NCI-H2107 treated with DMSO at 0.1 percent for 48 hours (cell line): ENCODE data around the gene EXT2.

Experiments used
- DNase-seq: peaks from one replicate; lab custom pipeline; 2025; ENCODE audit not compliant: unreplicated experiment; lab: John Stamatoyannopoulos, UW

The EXT2 gene

DNA sequence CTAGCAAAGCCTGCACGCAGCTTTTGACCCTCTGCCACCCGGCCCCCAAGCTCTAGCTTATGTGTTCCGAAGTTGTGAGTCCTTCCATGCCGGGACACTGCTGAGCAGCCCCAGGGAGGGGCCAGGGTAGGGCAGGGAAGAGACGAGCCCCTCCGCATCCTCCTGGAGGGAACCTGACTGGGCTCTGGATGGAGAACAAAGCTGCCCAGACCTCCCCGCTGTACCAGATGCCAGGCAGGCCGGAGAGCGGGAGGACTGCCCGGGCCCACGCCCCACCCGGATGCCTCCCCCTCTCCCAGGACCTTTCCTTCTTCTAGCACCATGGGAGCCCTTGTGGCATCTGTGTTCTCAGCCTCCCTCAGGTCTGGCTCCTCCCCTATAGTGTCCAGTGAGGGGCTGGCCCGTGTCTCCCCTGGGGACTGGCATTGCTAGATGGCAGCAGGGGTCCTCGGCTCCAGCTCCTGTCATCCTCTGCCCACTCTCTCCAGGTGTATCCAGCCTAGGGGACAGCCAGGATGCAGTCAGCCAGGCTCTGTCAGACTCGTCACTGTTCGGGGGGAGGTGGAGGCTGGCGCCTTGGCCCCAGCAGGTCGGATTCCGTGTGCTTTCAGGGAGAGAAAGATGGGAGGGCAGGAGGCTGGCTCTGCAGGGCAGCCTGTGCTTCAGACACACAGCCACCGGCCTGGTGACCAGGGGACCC lies 168.4 kb downstream of the EXT2 start:
- DNase-seq: no peak

DNA sequence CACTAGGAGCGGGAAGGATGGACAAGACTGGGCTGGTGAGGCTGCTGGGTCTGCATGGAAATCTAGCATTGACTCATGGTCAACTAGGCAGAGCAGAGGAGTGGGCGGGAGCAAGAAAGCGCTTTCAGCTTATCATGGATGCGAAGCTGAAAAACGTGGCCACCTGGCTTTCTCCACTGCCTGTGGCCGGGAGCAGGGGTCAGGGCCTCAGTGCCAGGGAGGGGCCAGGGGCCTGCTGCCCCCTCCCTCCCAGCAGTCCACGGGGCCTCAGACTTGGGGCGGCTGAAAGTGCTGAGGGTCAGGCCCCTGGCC lies 168.9 kb downstream of the EXT2 start:
- DNase-seq: no peak

DNA sequence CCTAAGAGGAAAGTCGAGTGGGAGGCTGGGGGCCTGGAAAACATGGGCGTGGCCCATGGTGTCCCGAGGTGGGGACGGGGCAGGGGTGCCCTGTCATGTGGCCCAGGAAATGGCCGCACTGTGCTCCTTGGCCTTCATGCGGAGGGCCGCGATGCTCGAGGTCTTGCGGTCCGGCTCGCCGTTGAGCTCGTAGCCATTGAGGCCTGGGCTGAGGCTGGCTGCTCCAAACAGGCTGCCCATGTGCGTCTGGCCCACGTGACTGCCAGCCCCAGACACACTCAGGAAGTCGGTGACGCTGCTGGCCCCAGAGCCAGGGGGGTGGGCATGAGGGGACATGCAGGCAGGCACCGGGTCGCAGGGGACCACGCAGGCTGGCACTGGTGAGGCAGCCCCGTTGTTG lies 169.3 kb downstream of the EXT2 start:
- no peak for DNase-seq

DNA sequence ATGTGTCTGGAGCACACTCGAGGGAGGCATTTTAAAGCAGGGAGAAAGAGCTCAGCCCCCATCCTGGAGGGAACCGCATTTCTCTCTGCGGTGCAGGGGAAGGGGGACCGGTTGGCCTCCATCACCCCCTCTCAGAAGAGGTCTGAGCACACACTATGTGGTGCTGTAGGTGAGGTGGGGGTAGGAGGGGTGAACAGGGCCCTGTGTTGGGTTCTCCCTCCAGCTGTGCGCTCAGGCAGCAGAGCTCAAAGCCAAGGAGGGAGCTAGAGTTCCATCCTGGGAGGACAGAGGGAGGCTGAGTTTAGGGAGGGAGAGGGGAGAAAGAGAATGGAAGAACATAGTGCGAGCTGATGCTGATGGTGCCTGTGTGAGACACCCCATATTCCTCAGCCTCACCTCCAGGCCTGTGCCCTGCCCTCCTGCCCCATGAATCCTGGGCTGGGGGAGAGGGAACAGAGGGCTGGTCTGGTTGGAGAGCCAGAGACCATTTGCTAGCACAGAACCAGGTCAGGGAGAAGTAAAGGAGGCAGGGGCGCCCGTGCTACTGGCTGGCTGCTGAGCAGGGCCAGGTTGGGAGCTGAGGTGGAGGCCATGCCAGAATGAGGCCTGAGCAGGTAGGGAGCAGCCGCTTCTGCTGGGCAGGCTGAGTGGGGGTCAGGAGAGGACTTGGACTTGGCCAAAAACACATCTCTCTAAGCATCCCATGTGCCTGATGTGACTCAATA lies 170.7 kb downstream of the EXT2 start:
- DNase-seq: no peak

DNA sequence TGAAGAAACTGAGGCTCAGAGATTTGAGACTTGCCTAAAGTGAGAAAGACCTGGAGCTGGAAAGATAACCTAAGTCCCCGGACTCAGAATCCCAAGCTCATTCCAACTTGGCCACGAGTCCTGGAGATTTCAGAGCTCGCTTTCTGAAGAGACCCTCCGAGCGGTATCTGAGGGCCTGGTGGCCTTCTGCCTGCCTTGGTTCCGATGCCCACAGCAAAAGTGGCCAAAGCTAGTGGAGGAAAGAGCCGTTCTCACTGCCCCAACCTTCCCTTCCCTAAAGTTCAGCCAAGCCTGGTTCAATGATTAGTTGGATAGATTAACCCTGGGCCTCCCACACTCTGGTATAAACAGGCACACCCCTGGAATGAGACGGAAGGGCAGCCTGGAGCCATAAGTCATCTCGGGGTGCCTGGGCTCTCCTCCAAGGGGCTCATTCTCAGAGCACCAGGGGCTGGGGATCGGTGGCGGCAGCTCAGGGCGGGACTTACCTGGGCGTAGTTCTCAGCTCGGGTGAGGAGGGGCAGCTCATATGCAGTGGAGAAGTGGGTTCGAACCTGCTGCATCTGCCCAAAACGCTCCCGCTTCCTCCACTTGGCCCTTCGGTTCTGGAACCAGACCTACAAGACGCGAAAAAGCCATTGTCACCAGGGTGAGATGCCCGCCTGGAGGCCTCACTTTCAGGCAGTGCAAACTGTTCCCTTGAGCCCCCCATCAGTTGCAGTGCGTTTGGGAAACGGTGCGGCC lies 171.7 kb downstream of the EXT2 start:
- no peak for DNase-seq

DNA sequence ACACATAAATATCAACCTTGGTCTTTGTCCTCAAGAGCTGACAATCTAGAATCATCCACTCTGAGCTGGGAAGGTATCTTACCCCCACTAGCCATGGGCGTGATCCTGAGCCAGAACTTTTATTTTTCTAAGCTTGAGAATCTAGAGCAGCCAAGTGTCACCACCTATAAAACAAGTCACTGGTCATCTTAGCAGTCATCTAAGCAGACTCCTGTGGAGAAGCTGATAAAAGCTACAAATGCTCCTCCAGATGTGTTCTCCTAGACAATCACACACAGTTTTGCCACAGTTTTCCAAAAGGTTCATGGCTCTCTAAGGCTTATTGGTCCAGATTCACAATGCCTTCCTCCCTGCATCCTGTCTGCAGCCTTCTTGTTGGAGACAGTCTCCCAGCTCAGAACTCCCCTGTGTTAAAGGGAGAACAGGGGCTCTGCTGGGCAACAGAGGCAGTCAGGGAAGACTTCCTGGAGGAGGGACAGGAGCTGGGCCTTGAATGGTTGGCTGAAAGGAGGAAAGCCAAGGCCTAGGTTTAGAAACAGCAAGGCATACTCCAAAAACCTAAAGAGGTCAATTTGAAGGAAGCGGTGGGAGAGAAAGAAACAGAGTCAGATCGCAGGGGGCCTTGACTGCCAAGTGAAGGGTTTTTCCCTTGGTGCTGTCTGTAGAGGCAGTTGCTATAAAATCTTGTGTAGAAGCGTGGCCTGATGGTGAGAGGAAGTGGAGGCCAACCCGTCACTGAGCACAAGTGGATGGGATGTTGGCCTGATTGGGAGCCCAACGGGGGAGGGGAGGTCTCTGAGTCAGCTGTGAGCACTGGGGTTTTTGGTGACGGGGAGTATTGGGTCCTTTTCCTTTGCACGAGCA lies 172.5 kb downstream of the EXT2 start:
- no peak for DNase-seq

DNA sequence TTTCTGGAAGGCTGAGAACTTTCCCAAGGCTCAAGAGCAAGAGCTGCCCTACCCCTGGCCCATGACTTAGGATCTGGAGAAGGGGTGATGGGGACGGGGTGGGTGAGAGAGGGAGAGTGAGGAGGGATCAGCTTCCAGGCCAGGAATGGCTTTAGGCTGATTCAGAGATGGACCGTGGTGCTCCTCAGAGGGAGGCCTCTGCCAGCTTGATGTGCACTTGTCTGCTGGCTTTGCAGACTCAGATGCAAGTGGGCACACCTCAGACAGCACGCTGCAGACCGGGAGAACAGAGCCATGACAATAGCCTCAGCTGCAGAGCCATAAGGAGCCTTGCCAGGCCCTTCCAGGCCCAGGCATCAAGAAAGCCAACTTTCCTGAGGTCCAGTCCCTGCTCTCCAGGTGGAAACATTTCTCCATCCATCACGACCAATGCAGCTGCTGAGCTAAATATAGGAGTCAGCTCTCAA lies 173.2 kb downstream of the EXT2 start:
- DNase-seq: no peak

DNA sequence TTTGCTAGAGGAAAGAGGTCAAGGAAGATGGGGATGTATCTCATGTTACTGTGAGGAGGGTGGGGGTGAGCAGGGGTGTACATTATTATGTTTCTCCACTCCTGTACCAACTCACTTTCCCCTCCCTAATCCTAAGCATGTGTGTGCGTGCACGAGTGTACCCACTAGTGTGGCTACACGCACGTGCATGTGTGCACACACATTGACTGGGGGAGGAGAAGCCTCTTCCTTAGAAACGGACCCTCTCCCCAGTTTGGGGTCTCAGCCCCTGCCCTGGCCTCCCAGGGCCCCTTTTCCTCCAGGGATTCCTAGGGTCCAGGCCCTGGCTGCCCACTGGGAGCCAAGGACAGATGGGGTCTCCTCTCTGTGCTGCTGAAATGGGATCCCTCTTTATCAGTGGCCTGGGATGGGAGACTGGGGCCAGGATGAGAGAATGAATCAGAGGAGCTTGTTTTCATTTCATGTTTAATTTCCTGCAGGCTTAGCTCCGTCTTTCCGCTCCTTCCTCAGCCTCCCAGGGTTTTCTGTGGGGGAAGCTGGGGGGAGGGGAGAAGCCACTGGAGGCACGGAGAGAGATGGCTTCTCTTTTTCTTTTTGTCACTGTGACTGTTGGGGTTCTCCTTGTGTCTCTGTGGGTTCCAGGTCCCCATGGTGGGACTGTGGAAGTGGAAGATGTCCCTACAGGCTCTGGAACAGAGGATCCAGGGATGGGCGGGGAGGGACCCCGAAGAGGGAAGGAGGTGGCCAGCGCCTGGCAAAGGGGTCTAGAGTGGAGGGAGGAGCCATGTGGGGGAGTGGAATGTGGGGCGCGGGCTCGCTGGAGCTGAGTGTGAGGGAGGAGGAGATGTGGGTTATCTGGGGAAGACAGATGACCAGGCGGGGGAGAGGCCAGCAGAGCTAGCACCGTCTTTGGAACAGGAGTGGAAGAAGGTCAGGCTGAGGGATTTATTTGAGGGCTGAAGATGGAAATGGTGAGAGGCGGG lies 174.2 kb downstream of the EXT2 start:
- DNase-seq: no peak

DNA sequence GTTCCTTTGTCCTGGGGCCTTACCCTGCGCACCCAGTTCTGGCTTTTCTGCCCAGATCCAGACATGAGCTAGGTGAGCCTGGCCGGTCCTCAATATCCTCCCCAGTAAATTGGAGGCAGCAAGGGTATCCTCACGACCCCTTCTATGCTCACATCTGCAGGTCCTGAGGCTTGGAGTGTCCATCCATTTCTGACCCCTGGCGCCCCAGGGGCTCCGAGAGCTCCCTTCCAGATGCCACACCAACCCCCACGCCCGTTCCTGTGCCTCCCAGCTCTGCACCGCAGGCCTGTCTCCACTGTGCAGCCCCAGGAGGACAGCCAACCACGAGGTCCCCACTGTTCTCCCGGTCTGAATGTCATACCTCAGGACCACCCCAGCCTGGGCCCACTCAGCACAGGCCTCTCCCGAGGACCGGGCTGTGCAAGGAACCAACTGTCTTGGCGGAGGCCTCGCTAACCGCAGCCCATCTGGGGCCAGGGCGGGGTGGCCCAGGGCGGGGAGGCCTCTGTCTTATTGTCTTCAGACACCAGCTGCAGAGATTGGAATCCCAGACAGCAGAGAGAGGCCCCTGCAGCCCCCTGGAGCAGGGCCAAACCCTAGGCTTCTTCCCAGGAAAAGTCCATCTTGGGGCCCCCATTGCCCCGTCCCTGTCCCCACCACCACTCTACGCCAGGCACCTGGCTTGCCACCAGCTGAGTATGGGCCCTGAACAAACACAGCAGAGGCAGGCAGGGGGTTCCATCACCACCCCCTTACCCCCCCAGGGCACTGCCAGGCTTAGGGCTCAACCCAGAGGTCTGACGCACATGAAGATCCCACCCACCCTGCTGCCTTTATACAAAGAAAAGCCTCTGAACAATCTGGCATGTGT lies 175.2 kb downstream of the EXT2 start:
- DNase-seq: no peak

DNA sequence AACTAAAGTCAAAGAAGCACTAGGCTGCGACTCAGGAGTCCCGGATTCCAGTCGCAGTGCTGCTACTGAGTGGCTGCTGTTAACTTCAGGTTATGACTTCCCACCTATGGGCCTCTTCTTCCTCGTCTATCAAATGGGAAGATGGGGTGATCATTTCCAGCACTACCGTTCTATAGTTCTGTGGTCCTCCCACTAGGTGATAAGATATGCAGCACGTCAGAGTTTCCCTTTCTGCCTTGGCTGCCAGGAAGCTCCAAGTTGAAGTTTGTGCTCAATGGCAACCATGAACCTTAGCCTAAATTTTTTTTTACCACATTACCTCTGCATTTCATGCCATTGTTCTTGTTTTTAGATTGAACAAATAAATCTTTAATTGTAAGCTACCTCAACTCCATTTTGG lies 175.8 kb downstream of the EXT2 start:
- DNase-seq: no peak

DNA sequence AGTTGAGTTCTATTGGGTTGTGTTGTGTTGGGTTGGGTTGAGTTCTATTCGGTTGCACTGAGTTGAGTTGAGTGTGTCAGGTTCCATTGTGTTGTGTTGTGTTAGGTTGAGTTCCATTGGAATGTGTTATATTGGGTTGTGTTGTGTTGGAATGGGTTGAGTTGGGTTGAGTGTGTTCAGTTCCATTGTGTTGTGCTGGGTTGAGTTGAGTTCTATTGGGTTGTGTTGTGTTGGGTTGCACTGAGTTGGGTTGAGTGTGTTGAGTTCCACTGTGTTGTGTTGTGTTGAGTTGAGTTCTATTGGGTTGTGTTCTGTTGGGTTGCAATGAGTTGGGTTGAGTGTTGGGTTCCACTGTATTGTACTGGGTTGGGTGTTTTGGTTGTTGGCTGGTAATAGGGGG lies 178.9 kb downstream of the EXT2 start:
- no peak for DNase-seq

DNA sequence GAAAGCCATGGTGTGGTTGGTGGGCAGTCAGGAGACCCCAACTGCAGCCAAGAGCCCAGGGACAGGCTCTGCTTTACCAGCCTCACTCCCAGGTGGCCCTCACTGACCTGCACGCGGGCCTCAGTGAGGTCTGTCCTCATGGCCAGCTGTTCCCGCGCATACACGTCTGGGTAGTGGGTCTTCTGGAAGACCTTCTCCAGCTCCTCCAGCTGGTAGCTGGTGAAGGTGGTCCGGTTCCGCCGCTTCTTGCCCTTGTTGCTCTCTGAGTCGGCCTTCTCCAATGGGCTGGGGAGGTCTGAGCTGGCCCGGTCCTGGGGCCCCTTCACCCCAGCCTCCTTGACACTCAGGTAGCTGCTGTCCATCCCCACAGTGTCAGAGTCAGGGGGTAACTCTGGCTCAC lies 179.8 kb downstream of the EXT2 start:
- no peak for DNase-seq

DNA sequence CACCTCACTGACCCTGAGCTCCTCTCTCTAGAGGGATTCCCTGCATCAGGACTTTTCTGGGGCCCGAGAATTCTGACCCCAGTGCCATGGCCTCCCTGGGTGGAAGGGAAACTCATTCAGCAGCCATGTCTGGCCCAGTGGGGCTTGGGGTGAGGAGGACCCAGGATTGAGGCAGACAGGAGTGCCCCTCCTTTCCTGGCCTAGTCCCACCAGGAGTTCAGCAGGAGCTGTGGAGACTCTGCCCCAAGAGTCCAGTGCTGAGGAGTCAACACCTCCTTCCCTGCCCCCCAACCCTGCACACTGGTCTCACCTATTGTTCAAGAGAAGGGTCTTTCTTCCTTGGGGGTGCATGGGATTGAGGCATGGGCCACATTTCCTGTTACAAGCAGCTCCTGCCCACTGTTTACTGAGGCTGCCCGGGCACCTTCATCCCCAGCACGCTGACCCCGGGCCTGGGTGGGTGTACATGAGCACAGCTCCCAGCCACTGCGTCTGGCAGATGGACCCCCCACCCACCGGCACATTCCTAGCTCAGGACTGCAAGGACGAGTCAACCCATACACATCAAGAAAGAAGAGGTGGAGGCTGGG lies 180.6 kb downstream of the EXT2 start:
- DNase-seq: no peak

DNA sequence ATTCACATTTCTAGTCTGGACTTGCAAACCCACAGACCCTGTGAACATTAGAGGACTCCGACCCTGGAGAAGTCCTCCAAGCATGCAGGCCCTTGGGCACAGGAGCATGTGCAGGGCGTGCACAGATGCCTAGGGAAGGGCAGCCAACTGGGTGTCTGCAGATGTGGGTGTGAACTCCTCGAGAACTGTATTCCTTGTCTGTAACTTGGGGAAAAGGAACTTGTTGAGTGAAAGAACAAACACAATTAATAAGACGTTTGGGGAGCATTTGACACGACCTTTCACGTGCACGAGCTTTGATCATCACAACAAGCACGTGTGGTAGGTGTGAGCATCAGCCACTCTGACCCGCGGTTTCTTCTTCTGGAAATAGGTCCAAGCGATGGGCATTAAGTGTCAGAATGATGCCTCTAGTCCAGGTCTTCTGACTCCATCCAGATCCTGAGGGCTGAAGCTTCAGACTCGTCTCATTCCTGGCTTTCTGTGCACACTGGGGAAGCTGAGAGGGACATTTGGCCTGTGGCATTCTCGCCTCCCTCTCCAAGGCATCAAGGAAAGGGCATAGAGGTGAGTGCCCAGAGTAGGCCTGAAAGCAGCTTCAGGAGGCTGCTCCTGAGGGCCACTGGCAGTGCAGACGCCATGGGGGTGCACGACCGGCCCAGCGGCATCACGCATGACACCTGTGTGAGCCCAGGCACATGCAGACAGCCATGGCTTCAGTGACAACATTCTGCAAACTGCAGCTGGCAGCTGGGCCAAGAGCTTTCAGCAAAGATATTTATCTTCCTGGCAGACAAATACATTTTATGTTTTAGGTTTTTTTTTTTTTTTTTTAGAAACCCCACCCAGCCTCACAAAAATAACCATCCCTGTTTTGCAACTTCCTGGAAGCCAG lies 182.0 kb downstream of the EXT2 start:
- no peak for DNase-seq

DNA sequence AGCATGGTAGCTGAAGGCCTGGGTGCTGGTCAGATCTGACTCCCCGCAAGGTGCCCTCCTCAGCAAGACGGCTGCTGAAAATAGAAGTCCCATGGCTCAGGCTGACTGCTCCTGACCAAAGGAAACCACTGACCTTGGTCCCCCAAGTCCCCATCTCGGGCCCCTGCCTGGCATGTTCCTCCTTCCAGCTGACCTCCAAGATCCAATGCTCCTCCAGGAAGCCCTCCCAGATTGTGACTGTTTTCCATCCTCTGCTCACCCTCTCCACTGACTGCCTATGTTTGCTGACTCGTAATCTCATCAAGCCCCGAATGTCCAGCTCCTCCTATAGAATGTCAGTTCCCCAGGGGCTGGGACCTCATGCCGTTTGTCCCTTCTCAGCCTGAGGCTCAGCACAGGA lies 184.0 kb downstream of the EXT2 start:
- no peak for DNase-seq

DNA sequence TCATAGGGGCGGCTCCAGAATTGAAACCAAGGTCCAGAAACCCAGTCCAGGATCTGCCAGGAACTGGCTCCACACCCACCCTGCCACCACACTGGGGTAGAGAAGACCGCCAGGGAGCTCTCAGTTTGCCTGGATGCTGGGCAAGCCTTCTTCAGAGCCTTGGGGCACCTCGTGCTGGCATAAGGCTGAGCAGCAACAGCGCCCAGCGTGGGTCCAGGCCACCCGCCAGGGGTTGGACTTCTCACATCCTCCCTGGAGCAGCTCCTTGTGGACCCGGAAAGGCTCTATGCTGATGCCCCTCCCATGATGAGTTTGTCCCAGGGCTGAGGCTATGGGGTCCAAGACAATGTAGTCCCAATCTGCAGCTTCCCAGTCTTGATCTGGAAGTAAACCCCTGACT lies 184.8 kb downstream of the EXT2 start:
- no peak for DNase-seq

DNA sequence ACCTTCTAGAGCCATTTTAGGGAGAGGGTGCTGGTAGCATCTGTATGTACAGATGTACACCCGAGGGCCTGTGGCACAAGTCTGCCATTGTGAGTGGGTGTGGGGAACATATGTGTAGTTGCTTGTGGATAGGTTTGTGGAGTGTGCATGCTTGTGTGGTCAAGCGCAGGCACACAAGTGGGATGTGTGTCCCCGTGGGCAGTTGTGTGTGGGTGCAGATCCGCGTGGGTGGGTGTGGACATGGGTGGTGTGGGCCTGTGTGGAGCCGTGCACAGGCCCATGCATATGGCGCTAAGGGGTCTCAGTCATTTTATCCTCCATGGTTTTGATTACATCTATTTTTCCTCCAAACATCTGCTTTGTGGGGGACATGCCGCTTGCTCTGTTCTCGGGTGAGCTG lies 185.7 kb downstream of the EXT2 start:
- no peak for DNase-seq

DNA sequence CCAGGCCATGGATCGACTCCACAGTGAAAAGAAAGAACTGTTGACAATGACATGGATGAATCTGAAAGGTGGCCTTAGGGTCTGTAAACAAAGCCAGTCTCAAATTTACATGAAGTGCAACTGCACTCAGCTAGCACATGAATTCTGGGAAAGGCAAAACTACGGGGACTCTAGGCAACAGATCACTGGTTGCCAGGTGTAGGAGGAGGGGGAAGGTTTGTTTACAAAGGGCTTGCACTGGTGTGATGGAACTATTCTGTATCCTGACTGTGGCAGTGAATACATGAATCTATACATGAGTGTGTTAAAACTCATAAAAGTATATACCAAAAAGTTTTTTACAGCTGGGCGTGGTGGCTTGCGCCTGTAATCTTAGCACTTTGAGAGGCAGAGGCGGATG lies 187.1 kb downstream of the EXT2 start:
- no peak for DNase-seq
